Middle frontal gyrus (tissue), 1 donor: Measurements from ENCODE around the gene ESPNL.

Source experiments
- DNase-seq: peaks from one replicate; pipeline ENCODE4 v3.0.0-alpha.2; 2015; ENCODE audit warnings: low spot score; ENCODE audit errors: extremely low spot score

ESPNL gene

GRCh38 chr2:238079874-238080327 is 20.2 kb upstream of the ESPNL start:
- DNase-seq, result no peak

DNA sequence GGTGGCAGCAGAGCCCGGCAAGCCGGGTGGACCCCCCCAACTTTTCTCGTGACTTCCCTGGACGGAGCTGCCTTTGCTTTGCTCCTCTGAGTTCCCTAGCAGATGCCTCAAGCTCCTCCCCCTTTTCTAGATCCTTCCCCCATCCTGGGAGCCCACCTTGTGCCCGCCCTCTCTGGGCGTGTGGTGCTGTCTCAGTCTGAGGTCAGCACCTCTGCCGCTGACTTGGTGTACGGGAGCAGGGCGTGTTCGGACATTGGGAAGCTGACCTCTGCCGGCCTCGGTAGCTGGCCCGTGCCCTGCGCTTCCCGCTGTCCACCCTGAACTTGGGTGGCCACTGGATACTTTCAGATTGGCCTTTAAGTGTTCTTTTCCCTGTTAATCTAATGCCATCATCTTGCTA is 19.6 kb upstream of the ESPNL start:
- DNase-seq, result no peak

DNA sequence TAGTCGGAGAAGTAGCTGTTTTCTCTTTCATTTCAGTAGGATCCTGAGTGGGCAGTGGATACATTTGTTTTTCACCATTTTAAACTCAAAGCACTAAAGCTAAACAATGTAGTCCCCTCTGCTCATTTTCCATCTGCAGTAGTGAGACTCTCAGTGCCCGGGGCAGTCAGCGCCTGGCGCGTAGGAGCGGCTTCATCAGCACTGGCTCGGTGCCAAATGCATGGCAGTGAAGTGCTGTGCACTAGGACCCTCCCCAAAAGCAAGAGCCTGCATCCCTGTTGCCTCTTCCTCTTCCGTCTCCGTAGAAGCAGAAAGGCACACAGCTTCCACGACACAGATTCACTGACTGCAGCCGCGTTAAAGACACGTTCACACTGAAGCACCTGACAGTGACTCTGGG is 19.0 kb upstream of the ESPNL start:
- DNase-seq, result no peak

GRCh38 chr2:238081561-238081960 is 18.6 kb upstream of the ESPNL start:
- no peak for DNase-seq

GRCh38 chr2:238082151-238082550 is 18.0 kb upstream of the ESPNL start:
- DNase-seq, result no peak

DNA sequence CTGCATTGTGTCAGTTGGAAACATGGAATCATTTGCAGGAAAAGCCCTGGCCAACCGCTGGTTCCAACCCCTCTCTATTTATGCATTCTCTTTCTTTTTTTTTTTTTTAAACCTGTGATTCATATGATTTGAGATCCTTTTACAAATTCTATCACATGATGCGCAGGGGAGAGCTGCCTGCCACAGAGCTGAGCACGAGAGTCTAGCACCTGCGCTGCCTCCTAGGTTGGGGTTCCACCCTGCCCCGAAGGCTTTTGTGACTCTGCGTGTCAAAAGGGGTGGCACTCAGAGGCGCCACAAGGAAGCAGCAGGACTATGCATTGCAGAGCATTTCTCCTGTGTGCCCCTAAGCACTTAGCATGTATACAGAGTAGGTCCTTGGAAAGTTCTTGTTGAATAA is 17.3 kb upstream of the ESPNL start:
- DNase-seq, result no peak

GRCh38 chr2:238083919-238084318 is 16.2 kb upstream of the ESPNL start:
- no peak for DNase-seq

DNA sequence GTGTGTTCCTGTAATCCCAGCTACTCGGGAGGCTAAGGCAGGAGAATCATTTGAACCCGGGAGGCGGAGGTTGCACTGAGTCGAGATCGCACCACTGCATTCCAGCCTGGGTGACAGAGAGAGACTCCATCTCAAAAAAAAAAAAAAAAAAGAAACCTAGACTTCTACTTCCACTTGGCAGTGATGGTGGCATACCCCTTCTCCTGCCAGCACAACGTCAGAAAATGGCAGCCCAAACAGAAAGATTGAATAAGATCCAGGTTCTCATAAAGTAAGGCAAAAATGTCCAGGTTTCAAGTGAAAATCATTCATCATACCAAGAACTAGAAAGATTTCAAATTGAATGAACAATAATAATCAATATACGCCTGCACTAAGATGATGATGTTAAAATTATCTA is 15.4 kb upstream of the ESPNL start:
- DNase-seq, result no peak

DNA sequence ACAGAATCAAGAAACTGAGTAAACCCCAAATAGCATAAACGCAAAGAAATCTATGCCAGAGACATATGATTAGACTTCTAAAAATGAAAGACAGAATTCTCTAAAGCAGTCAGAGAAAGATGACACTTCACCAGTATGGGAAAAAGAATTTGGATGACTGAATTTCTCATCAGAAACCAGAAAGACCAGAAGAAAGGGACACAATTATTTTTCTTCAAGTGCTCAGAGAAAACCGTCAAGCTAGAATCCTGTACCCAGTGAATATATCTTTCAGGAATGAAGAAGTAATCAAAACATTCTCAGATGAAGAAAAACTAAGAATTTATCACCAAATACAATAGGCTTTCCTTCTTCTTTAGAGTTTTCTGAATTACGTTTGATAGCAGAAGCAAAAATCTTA is 14.2 kb upstream of the ESPNL start:
- DNase-seq, result no peak

DNA sequence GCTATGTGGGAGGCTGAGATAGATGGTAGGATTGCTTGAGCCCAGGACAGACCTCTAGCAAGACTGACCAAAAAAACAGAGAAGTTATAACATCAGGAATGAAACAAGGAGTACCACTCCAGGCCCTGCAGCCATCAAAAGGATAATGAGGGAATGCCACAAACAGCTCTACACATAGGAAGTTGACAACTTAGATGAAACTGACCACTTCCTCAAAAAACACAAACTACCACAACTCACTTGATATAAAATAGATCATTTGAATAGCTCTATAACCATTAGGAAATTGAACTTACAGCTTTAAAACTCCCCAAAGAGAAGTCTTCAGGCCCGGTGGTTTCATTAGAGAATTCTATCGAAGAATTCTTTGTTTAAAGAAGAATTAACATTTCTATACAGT is 12.9 kb upstream of the ESPNL start:
- no peak for DNase-seq

GRCh38 chr2:238090887-238091286 is 9.3 kb upstream of the ESPNL start:
- DNase-seq, result no peak

GRCh38 chr2:238091436-238092060 is 8.6 kb upstream of the ESPNL start:
- DNase-seq, result no peak

- DNase-seq, result no peak
Observed at GRCh38 chr2:238092486-238093035, 7.6 kb upstream of the ESPNL start.

DNA sequence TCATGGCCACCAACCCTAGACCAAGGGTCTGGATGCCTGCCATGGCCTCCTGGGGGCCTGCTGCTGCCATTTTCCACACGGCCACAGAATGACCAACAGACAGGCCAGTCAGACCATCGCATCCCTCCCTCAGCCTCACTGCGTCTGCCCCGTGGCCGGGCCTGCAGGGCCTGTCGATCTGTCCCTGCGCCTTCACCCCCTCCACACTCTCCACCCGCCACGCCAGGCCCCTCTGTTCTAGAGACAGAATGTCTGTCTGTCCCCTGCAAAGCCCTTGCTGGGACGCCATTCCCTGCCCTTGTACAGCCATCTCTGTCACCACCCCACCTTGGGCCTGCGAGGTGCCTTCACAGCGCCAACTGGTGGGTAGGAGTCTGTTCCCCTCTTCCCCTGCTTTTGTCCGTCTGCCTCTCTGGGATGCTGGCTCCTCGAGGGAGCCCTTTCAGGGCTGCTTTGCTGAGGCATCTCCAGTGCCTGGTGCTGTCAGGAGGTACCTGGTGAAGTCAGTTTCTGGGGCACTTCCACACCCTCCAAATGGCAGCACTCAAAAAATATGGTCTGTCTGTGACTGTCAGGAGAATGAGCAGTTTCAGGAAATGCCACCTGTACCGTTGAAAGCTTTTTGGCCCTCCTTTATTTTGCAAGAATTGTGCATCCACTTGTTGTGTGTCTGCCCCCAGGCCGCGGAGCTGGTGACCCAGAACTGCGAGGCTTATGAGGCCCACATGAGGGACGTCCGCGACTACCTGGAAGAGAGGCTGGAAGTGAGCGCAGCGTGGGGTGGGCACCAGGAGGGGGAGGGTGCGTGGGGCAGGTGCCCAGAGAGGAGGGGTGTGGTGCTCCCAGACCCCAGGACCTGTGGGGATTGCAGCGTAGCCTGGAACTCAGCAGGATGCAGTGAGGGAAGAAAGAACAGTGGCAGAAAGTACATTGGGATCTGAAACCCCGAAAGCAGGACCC is 6.7 kb upstream of the ESPNL start:
- DNase-seq, result no peak

DNA sequence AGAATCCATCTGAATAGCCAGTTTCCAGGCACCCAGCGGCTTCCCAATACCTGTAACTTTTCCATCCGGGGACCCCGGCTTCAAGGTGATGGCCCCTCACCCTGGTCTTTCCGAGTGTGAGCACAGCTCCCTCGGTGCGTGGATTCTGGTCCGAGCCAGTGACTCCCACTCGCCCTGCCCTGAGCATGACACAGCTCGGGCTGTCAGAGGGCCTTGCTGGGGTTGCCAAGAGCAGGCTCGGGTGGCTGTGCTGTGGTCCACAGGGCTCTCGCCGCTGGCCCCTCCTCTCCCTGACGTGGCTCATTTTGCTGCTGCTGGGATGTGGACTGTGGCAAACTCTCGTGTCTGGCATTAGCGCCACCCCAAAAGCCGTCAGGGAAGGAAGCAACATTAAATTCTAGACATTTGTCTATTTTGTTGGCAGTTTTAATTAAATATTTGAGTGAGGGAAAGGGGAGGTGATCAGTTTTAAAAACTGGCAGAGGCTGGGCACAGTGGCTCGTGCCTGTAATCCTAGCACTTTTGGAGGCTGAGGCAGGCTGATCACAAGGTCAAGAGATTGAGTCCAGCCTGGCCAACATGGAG is 5.6 kb upstream of the ESPNL start:
- DNase-seq, result no peak

GRCh38 chr2:238095143-238095542 is 5.0 kb upstream of the ESPNL start:
- DNase-seq, result no peak

DNA sequence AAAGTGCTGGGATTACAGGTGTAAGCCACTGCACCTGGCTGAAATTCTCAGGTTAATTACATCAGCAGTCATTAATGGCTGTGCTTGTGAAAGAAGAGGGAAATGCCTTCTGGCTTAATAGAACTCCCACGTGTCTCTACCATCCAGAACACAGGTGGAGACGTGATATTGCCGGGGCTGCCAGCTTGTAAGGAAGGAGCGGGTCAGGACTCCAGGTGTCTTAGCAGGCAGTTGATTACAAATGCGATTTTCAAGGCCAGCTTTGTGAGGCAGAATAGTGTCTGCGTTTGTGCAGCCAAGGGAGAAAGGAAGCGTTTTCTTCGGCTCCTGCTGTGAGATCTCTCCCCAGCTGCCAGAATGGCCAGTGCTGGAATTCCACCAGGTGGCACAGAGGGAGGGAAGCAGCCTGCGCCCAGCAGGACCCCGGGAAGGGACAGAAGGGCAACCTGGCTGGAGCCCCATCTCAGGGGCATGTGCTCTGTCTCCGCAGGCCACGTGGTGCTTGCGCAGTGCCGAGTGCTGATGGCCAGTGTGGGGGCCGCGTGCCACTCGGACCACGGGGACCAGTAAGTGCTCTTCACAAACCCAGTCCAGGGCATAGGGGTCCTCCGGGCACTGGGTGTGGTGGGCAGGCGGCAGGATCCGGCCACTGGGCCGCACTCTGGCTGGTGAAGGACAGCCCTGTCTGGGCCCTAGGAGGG is 3.7 kb upstream of the ESPNL start:
- no peak for DNase-seq

GRCh38 chr2:238097201-238097987 is 2.7 kb upstream of the ESPNL start:
- no peak for DNase-seq

DNA sequence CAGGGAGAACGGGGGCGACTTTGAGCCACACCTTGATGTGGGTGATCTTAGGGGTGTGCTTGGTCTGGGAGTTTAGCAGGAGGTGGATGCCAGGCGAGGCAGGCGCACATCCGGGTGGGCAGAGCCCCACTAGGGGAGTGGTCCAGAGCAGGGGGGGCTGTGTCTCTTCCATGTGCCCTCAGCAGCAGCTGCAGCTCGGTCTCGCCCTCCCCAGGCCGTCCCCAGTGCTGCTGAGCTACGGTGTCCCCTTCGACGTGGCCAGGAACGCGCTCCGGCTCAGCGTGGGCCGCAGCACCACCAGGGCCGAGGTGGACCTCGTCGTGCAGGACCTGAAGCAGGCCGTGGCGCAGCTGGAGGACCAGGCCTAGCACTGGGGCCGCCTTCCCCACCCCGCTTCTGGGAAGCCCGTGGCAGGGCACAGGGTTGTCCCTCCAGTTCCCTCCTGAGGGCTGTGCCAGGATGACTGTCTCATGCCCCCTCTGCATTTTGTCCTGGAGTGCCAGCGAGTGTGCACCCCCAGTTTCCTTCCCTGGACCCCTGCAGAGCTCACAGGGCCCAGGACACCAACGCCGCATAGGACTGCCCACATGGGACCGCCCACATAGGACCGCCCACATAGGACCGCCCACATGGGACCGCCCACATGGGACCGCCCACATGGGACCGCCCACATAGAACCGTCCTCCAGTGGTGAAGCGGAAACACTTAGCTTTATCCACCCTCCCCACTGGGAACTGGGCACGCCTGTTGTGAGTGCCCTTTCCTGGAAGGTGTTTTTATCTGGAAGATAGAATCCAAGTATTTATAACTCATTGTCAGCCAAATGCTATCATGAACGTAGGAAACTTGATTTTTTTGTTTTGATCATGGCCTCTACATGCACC is 1.9 kb upstream of the ESPNL start:
- no peak for DNase-seq
